Activated naive CD4-positive, alpha-beta T cell treated with anti-CD3 and anti-CD28 coated beads, Interleukin-2, amount 10 ng/mL, durations not matched to agents 7 days and 5 days (primary cell): ENCODE measurements around the gene C15orf61.

Experiments used
- CTCF ChIA-PET: fragments of 350-600 bp; sonication (Branson Sonifier 250); formaldehyde crosslinking; loops from one replicate; lab custom pipeline; 2021; ENCODE audit warnings: antibody characterized with exemption; lab: Charles Lee
- DNase-seq: peaks from one replicate; pipeline ENCODE4 v3.0.0-alpha.2; 2020
- H3K27ac Mint-ChIP-seq: one replicate; pipeline ENCODE4 v1.8.0; 2021; ENCODE audit warnings: mild to moderate bottlenecking, moderate library complexity, mixed read lengths
- H3K27me3 Mint-ChIP-seq: one replicate; pipeline ENCODE4 v1.8.0; 2021; ENCODE audit warnings: mild to moderate bottlenecking, mixed read lengths
- H3K36me3 Mint-ChIP-seq: one replicate; pipeline ENCODE4 v1.8.0; 2021; ENCODE audit warnings: mixed read lengths
- H3K4me1 Mint-ChIP-seq: one replicate; pipeline ENCODE4 v1.8.0; 2021; ENCODE audit warnings: mixed read lengths
- H3K4me3 Mint-ChIP-seq: one replicate; pipeline ENCODE4 v1.8.0; 2021; ENCODE audit warnings: mild to moderate bottlenecking, moderate library complexity, mixed read lengths
- H3K9me3 Mint-ChIP-seq: one replicate; pipeline ENCODE4 v1.8.0; 2021; ENCODE audit warnings: mixed read lengths

The C15orf61 gene

GRCh38 chr15:67528513-67528912 is 7.6 kb downstream of the C15orf61 start:
- no peak for DNase-seq
- no peak overlapping the region for H3K27ac Mint-ChIP-seq
- H3K36me3 Mint-ChIP-seq = peaks cover 1% of the 10 kb centered on the region
- H3K27me3 Mint-ChIP-seq = peaks cover 4% of the 10 kb centered on the region
- CTCF ChIA-PET = no interaction called here
- H3K9me3 Mint-ChIP-seq = no peaks in the 10 kb centered on the region
- H3K4me1 Mint-ChIP-seq = peaks cover 2% of the 10 kb centered on the region
- no peak overlapping the region for H3K4me3 Mint-ChIP-seq

GRCh38 chr15:67531379-67531914 is 10.5 kb downstream of the C15orf61 start:
- peaks cover 4% of the 10 kb centered on the region for H3K27me3 Mint-ChIP-seq
- CTCF ChIA-PET = no interaction called here
- no peak overlapping the region for H3K4me3 Mint-ChIP-seq
- H3K9me3 Mint-ChIP-seq = no peaks in the 10 kb centered on the region
- peaks cover 2% of the 10 kb centered on the region for H3K4me1 Mint-ChIP-seq
- peaks cover 1% of the 10 kb centered on the region for H3K36me3 Mint-ChIP-seq
- H3K27ac Mint-ChIP-seq = no peak overlapping the region
- DNase-seq = no peak

GRCh38 chr15:67533873-67534272 is 12.9 kb downstream of the C15orf61 start:
- H3K36me3 Mint-ChIP-seq = no peaks in the 10 kb centered on the region
- CTCF ChIA-PET = no interaction called here
- no peak overlapping the region for H3K4me3 Mint-ChIP-seq
- no peak overlapping the region for H3K27ac Mint-ChIP-seq
- peaks cover 10% of the 10 kb centered on the region for H3K4me1 Mint-ChIP-seq
- H3K27me3 Mint-ChIP-seq = peaks cover 4% of the 10 kb centered on the region
- no peak for DNase-seq
- no peaks in the 10 kb centered on the region for H3K9me3 Mint-ChIP-seq

GRCh38 chr15:67534360-67534759 is 13.4 kb downstream of the C15orf61 start:
- Mint-ChIP-seq H3K4me1 (peaks cover 15% of the 10 kb centered on the region), H3K36me3 (no peaks in the 10 kb centered on the region), H3K4me3 (no peak overlapping the region), H3K9me3 (no peaks in the 10 kb centered on the region), H3K27me3 (peaks cover 4% of the 10 kb centered on the region), H3K27ac (no peak overlapping the region)
- no peak for DNase-seq
- CTCF ChIA-PET = no interaction called here

GRCh38 chr15:67537771-67538170 is 16.8 kb downstream of the C15orf61 start:
- Mint-ChIP-seq H3K9me3 (no peaks in the 10 kb centered on the region), H3K36me3 (no peaks in the 10 kb centered on the region), H3K4me1 (peaks cover 34% of the 10 kb centered on the region), H3K4me3 (no peak overlapping the region), H3K27ac (no peak overlapping the region), H3K27me3 (no peaks in the 10 kb centered on the region)
- no peak for DNase-seq
- CTCF ChIA-PET = no interaction called here

- DNase-seq = peak; percentile 89
- no peaks in the 10 kb centered on the region for H3K27me3 Mint-ChIP-seq
- H3K36me3 Mint-ChIP-seq = peaks cover 18% of the 10 kb centered on the region
- H3K27ac Mint-ChIP-seq = peak within 1 kb of the TSS; percentile 97
- H3K4me3 Mint-ChIP-seq = peak within 1 kb of the TSS; percentile 80
- peaks cover 57% of the 10 kb centered on the region for H3K4me1 Mint-ChIP-seq
- CTCF ChIA-PET = interaction anchor here (0.7 kb wide), 1 partner anchor 289 kb away, joined by 3 read pairs; no protein-coding TSS in a partner anchor
- no peaks in the 10 kb centered on the region for H3K9me3 Mint-ChIP-seq
Measured at GRCh38 chr15:67542420-67543347, 21.8 kb downstream of the C15orf61 start, which contains the start of gene MAP2K5. TSS of gene MAP2K5 (plus strand) at chr15:67542703. CDS start at chr15:67543336, 633 bp downstream.

- CTCF ChIA-PET = no interaction called here
- Mint-ChIP-seq H3K9me3 (no peaks in the 10 kb centered on the region), H3K36me3 (peaks cover 18% of the 10 kb centered on the region), H3K27me3 (no peaks in the 10 kb centered on the region), H3K27ac (peak overlapping the region; percentile 88), H3K4me3 (peak overlapping the region; percentile 80), H3K4me1 (peaks cover 53% of the 10 kb centered on the region)
- DNase-seq = no peak
Measured at GRCh38 chr15:67543348-67543718, 22.4 kb downstream of the C15orf61 start.

GRCh38 chr15:67544475-67544874 is 23.5 kb downstream of the C15orf61 start:
- Mint-ChIP-seq H3K4me1 (peaks cover 48% of the 10 kb centered on the region), H3K27me3 (no peaks in the 10 kb centered on the region), H3K4me3 (peak overlapping the region; percentile 1), H3K9me3 (no peaks in the 10 kb centered on the region), H3K36me3 (peaks cover 21% of the 10 kb centered on the region), H3K27ac (peak overlapping the region; percentile 4)
- CTCF ChIA-PET = no interaction called here
- no peak for DNase-seq

- Mint-ChIP-seq H3K4me3 (no peak overlapping the region), H3K27ac (no peak overlapping the region), H3K27me3 (no peaks in the 10 kb centered on the region), H3K36me3 (peaks cover 27% of the 10 kb centered on the region), H3K9me3 (no peaks in the 10 kb centered on the region), H3K4me1 (peaks cover 37% of the 10 kb centered on the region)
- CTCF ChIA-PET = no interaction called here
- DNase-seq = no peak
Measured at GRCh38 chr15:67545864-67546263, 24.9 kb downstream of the C15orf61 start.

GRCh38 chr15:67547064-67547463 is 26.1 kb downstream of the C15orf61 start:
- CTCF ChIA-PET = no interaction called here
- peaks cover 31% of the 10 kb centered on the region for H3K4me1 Mint-ChIP-seq
- no peaks in the 10 kb centered on the region for H3K9me3 Mint-ChIP-seq
- DNase-seq = no peak
- no peaks in the 10 kb centered on the region for H3K27me3 Mint-ChIP-seq
- no peak overlapping the region for H3K27ac Mint-ChIP-seq
- no peak overlapping the region for H3K4me3 Mint-ChIP-seq
- H3K36me3 Mint-ChIP-seq = peaks cover 27% of the 10 kb centered on the region

GRCh38 chr15:67547836-67548235 is 26.9 kb downstream of the C15orf61 start:
- CTCF ChIA-PET = interaction anchor here (0.6 kb wide), 1 partner anchor 24 kb away, joined by 3 read pairs; no protein-coding TSS in a partner anchor
- DNase-seq = no peak
- Mint-ChIP-seq H3K4me1 (peaks cover 30% of the 10 kb centered on the region), H3K9me3 (no peaks in the 10 kb centered on the region), H3K27me3 (no peaks in the 10 kb centered on the region), H3K27ac (no peak overlapping the region), H3K36me3 (peaks cover 27% of the 10 kb centered on the region), H3K4me3 (no peak overlapping the region)

- Mint-ChIP-seq H3K4me3 (no peak overlapping the region), H3K27me3 (no peaks in the 10 kb centered on the region), H3K9me3 (no peaks in the 10 kb centered on the region), H3K4me1 (peaks cover 24% of the 10 kb centered on the region), H3K27ac (no peak overlapping the region), H3K36me3 (peaks cover 30% of the 10 kb centered on the region)
- DNase-seq = no peak
- CTCF ChIA-PET = interaction anchor here (0.6 kb wide), 1 partner anchor 24 kb away, joined by 3 read pairs; no protein-coding TSS in a partner anchor
Measured at GRCh38 chr15:67548236-67548852, 27.4 kb downstream of the C15orf61 start.

GRCh38 chr15:67548862-67549651 is 28.1 kb downstream of the C15orf61 start:
- Mint-ChIP-seq H3K36me3 (peaks cover 31% of the 10 kb centered on the region), H3K27me3 (no peaks in the 10 kb centered on the region), H3K4me3 (no peak overlapping the region), H3K9me3 (no peaks in the 10 kb centered on the region), H3K27ac (no peak overlapping the region), H3K4me1 (peaks cover 17% of the 10 kb centered on the region)
- CTCF ChIA-PET = interaction anchor here (1.1 kb wide), 1 partner anchor 116 kb away, joined by 3 read pairs; no protein-coding TSS in a partner anchor
- DNase-seq = no peak
